Ramos (cell line): ENCODE results near the gene ROR2.

ENCODE experiments used
- in situ Hi-C: fragments of 300-500 bp; cut with MboI; formaldehyde crosslinking; loops from one replicate; pipeline ENCODE4 v1.14.3; 2022; ENCODE audit warnings: low sequenced_read_pairs; ENCODE audit not compliant: unreplicated experiment

Gene ROR2

DNA sequence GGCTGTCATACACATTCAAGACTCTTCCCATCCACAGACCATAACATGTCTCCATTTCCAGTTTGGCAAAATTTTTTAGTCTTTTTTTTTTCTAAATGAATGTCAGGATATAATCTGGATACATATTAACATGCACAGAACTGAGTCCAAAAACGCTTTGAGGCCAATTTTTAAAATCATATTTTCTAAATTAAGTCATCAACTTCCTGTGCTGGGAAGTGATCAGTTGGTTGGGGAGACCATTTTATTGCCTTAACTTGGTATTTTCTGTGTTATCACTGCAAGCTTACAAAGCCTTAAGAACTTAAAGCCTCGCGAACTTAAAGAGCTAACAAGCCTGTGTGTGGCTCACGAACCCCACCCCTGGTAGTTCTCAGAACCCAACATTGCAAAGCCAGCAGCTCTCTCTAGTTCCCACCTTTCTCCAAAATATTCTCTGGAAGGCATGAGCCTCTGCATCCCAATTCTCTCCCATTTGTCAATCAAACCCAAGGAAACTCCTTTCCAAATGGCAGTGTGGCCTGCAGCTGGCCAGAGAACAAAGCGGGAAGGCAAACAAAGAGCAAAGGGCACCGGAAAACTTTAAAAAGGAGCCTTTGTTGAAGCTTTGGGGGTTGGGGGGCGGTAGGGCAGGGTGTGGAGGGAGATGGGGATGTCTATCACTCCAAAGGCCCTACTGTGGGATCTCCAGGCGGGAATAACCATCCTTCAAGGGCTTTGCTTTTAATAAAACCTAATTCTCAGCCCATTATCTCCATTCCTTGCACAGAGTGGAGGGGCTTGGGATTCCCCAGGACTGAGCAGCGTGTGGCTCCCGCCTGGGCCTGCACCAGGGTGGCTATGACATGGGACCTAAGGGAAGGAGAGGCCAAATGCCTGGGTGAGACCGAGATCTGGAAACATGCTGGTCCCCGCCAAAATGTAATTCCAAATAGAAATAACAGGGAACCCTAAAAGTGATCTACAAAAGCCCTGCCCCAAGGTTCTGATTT lies 65.0 kb downstream of the ROR2 start:
- in situ Hi-C loops: no loop called here

DNA sequence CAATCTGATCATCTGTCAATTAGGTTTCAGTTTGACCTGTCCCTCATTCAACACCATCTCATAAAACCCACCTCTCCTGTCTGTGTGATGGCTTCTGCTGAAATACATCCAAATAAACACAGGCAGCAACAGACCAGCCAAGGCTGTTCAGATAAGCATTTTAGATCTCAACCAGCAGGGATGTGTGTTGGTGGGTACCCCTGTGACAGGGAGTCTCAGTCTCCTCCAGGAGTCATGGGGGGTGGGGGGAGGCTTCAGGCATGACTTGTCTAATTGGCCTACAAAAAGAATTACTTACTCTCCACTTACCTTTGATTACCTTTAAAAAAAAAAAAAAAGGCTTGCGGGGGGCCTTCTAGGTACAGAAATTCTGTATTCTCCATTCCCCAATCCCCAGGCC lies 65.9 kb downstream of the ROR2 start:
- in situ Hi-C loops: no loop called here

DNA sequence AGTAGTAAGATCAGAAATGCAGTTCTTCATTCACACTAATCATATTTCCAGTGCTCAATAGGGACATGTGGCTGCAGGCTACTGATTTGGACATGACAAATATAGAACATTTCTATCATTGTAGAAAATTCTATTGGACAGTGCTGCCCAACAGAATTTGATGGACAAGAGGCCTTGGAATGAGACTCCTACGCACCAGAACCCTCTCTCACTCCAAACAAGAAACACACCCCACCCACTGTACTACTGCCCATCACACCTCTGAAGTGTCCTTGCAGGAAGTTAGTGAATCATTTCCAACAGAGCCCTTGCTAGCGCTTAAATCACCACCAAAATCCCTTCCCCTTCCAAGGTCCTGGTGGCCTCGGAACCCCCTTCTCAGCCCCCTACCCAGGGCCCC lies 66.5 kb downstream of the ROR2 start:
- in situ Hi-C loops: no loop called here

DNA sequence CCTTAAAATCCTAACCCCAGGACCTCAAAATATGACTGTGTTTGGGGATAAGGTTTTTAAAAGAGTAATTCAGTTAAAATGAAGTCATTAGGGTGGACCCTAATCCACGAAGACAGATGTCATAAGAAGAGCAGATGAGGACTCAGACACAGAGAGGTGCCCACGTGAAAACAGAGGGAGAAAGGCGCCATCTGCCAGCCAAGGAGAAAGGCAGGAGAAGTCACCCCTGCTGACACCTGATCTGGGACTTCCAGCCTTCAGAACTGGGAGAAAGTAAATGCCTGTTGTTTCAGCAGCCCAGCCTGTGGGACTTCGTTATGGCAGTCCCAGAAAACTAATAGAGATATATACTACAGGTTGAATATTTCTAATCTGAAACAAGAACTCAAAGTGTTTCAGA lies 67.4 kb downstream of the ROR2 start:
- in situ Hi-C loops: no loop called here

DNA sequence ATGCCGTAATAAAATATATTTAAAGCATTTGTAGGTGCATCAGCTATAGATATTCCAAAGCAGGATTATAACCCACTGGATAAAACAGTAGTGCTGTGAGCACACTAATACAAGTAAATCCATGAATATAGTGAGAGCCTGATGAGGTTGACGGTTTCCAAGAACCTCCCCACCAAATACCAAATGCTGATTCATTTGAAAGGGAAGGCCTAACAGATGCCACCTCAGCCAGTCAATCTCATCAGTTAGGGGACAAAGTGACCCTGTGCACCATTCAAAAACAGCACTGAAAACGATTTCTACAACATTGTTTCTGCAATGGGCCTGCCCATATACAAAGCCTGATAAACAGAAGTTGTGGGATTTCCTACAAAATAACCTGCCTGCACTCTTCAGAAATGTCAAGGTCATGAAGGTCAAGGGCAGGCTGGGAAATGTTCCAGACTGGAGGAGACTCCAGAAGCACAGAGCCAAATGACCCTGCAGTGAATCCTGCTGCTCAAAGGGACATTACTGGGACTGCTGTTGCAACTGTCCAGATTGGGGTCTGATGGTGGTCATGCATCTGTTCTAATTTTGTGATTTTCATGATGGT lies 69.6 kb downstream of the ROR2 start:
- in situ Hi-C loops: no loop called here

DNA sequence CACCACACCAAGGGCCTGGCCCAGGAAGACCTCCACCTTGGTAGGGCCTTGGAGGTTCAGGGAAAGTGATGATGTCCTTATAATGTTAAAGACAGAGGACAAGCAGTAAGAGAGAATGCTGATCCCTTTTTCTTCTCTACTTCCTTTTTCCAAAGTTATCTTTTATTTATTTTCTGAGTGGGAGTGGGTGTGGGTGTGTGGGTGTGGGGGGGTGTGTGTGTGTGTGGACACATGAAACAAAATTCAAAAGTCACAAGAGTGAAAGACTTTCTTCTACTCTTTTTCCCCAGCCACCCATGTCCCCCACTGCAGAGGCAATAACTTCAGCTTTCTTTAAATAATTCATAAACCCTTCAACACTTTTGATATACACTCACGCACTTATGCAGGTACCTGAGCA lies 70.8 kb downstream of the ROR2 start:
- in situ Hi-C loops: no loop called here

DNA sequence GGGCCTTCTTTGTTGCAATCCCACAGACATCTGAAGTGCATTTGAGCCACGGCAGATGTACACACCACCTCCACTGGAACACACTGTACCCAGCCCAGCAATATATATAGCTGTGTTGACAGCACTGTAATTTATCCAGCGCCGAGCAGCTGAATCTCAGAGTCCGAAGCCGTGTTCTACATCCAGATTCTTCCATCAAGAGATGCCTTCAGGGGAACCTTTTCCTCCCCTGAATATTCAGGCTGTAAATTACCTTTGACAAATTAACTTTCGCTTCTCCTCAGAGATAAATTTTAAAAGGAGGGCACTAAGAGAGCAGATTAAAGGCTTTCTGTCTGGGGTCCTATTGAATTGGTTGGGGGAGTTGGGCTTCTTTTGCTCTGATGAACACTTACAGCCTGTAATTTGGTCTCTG lies 76.4 kb downstream of the ROR2 start:
- in situ Hi-C loops: no loop called here

DNA sequence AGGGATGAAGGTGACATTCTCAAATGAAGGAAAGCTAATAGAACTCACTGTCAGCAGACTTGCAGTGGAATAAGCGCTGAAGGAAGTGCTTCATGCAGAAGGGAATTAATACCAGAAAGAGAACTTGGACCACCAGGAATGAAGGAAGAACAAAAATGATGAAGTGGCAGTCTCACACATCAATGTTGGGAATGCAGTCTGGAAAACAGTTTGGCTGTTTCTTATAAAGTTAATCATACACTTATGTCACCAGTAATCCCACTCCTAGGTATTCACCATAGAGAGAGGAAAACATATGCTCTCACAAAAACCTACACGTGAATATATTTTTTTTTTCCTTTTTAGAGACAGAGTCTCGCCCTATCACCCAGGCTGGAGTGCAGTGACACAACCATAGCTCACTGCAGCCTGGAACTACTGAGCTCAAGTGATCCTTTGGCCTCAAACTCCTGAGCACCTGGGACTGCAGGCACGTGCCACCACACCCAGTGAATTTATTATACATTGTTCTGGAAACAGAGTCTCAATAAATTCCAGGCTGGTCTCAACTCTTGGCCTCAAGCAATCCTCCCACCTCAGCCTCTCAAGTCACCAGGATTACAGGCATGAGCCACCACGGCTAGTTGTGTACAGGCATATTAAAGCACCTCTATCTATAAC lies 81.2 kb downstream of the ROR2 start:
- in situ Hi-C loops: no loop called here

DNA sequence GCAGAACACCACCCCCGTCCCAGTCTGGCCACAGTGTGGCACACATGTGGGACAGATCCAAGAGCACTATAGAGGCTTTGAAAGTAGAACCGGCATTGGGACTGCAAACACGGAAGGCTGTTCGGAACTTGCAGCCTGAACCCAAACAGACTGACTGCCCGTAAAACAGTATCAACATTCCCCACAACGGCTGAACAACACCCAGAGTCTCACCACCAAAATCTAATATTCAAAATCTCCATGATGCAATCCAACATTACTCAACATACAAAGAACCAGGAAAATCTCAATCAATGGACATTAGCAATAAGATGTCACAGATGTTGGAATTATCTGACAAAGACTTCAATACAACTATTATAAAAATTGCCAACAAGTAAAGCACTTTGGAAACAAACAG lies 82.3 kb downstream of the ROR2 start:
- in situ Hi-C loops: no loop called here

DNA sequence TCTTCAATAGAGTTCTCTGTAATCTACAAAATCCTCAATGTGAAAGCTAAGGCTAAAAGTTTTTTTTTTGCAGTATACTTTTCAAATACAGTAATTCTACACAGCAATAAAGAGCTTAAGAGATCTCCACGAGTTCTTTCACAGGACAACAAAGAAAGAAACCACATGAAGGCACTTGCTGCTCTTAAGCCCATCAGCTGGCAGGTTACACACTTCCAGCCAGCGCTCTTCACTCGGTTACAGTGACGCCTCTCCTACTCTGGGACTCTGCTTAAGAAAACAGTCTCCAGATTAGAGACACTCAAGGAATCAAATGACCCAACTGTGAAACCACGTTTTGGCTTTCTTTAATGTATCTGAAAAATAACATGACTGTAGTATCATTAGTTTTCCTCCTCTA lies 85.0 kb downstream of the ROR2 start:
- in situ Hi-C loops: no loop called here

DNA sequence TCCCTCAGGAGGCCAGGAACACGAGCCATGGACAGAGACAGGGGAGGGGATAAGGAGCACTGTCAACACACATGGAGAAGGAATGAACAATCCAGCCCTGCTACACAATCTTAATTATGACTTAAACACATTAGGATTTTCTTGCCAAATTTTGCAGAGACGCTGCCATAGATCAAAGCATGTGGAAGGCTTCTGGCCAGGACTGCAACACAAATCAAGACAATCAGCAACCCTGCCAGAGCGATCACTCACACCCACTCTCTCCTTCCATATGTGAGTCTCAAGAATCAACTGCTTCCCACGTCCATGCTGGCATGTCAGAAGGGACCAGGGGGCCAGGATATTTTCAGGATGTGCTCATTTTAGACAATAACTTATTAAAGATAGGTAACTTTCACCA lies 85.6 kb downstream of the ROR2 start:
- in situ Hi-C loops: no loop called here

DNA sequence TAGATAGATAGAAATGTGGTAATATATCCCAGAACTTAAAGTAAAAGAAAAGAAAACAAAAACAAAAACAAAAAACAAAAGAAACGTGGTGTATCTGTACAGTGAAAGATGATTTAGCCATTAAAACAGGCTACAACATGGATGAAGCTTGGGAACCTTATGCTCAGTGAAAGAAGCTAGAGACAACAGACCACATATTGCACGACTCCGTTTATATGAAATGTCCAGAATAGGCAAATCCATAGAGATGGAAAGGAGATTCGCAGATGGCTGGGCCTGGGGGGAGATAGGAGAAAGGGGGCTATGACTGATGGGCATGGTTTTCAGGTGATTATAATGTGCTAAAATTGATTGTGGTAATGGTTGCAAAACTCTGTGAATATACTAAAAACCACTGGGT lies 86.6 kb downstream of the ROR2 start:
- in situ Hi-C loops: no loop called here

DNA sequence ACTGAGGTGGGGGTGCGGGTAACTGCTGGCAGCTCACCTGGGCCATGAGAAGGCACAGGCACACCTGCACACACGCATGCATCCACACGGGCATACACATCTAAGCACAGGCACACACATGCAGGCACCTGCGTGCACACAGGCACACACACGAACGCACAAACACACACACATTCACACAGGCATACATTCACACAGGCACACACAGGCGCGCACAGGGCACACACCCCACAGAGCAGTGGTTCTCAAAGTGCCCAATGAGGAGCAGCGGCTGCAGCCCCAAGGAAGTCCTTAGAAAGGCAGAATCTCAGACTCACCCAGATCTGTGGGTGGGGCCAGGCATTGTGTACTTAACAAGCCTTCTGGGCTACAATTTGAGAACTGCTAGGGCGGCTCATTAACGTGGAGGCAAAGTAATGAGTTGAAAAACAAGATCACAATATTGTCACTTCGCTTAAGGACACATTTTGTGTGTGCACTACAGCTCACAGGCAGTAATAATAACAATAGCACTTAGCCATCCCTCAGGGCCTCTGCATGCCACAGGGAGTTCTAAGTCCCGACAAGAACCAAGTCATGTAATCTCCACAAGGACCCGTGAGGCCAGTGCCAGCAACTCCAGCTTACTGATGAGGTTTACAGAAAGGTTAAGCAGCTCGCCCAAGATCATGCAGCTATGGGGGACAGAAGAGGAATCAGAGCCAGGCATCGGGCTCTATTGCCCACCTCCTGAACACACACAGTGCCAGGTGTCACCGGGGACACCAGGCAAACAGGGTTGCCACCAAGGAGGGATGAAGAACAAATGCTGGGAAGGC lies 91.6 kb downstream of the ROR2 start:
- in situ Hi-C loops: no loop called here

DNA sequence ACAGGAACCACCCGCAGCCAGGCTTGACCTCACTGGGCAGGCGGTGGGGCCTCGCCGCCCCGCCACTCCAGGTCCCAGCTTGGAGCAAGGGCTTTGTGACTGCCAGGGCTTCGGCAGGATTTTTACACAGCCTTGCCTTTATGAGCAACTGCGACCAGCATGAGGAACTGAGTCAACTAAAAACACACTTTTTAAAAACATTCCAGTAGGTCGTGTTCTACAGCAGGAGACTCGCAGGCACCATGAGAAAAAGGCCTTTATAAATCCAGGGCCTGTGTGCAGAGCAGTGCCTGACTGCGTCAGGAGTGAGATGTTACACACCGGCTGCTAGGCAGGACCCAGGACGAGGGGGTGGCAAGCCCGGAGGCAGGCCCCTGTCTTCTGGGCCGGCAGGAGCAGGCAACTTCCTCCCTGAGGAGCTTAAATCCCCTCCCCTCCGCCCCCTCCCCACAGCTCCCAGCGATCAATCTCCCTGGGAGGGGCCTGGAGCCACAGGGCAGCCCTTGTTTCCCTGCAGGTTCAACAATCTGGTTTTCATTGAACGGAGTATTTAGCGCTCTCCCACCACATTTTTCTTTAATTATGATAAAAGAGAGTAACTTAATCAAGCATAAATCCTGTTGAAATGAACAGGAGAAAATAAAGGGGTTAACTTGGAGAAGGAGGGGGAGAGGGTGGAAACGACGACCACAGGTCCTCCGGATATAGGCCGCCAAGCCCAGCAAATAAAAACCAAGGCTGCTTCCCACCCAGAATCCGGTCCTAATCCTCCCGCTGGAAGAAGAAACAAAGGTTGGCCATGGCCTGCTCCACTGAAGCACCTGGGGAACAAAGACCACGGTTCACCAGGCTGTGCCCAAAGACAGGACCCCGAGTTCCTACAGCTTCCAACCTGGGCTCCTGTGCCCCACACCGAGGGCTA lies 92.5 kb downstream of the ROR2 start:
- in situ Hi-C loops: no loop called here

DNA sequence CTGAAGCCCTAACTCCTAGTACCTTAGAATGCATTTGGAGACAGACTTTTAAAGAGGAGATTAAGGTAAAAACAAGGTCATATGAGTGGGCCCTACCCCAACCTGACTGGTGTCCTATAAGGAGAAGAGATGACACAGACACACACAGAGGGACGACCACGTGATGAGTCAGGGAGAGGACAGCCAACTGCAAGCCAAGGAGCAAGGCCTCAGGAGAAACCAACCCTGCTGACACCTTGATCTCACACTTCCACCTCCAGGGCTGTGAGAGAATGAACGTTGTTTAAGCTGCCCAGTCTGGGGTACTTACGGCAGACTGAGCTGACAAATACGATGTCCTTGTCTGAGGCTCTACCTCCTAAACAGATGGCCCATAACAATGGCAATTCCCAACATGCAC lies 93.6 kb downstream of the ROR2 start:
- in situ Hi-C loops: no loop called here

DNA sequence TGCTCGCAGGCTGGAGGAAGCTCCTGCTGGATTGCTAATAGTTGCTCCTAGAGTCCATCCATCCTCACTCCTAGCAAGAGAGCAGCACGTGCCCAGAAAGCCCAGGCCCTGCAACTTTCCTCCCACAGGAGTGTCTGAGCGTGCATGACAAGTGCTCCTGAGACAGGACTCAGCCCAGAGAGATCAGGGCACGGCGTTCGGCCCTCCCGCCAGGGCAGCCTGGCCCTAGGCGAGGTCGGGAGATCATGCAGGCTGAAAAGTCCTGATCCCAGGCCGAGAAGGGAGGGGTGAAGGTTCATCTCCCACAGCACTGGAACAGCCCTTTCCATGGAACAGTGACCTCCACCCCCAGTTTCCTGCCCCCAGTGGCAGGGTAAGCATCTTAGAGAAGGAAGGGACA lies 94.8 kb downstream of the ROR2 start:
- in situ Hi-C loops: no loop called here

DNA sequence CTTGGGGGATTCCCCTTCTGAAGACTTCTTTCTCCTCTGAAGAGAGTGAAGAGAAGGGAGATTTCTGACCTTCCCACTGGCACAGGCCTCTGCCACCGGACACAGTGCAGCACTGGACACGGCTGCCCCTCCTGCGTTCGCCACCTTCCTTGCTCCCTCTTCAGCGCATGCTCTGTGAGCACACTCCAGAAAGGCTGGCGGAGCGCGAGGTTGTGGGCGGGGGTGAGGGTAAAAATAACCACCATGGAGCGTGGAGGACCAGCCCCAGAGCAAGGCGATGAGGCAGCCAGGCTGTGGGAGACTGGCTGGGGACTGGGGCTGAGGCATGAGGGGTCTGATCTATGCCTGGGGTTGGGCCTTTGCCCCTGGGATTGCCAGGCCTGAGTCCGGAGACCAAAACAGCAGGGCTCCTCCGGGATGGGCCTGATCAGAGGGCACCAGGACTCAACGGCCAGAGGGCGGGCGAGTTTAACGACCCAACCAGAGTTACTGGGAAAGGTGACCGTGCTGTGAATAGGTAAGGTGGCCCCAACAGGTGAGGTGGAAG lies 97.2 kb downstream of the ROR2 start:
- in situ Hi-C loops: no loop called here

DNA sequence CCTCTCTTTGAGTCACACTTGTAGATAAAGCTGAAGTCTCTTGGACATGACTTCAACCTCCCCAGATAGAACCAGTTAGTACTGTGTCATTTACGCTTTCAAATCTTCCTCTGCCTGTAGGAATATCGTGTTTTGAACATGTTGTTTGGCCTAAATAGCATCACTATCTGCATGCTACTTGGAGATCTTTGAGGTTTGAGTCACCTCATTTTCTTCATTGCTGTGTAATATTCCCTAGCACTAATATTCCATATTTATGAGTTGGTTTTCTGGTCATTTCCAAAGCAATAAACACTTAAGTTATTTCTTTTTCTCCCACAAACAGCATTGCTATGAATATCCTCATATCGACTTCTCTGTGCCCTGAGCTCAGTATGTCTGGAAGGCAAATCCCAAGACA lies 100.3 kb downstream of the ROR2 start:
- in situ Hi-C loops: no loop called here

DNA sequence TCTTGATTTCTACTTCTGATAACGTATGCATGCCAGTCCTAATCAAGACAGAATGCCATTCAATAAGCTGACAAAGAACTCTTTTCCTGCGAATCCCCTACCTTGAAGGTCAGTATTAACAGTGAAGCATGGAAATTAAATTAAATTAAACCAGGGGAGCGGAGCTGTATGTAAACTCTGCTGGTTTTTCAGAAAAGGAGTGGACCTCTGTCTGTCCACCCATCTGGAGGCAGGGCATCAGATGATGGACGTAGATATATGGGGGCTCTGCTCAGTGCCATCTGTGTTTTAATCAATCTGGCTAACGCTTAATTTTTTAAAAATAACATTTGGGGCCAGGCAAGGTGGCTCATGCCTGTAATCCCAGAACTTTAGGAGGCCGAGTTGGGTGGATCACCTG lies 101.9 kb downstream of the ROR2 start:
- in situ Hi-C loops: no loop called here
